Nephron progenitor cell (in vitro differentiated cells): ENCODE measurements around the gene DRAP1.

Experiments
- DNase-seq: peaks from one replicate; pipeline ENCODE4 v3.0.0; 2021
- H3K27ac Mint-ChIP-seq: 2 replicates; pipeline ENCODE4 v1.8.0; 2021; ENCODE audit warnings: mild to moderate bottlenecking, moderate library complexity, mixed read lengths
- H3K27me3 Mint-ChIP-seq: 2 replicates; pipeline ENCODE4 v1.8.0; 2021; ENCODE audit warnings: mild to moderate bottlenecking, low read depth, mixed read lengths; ENCODE audit not compliant: poor library complexity
- H3K36me3 Mint-ChIP-seq: 2 replicates; pipeline ENCODE4 v1.8.0; 2021; ENCODE audit warnings: low read depth, mixed read lengths
- H3K4me1 Mint-ChIP-seq: 2 replicates; pipeline ENCODE4 v1.8.0; 2021; ENCODE audit warnings: mixed read lengths
- H3K4me3 Mint-ChIP-seq: 2 replicates; pipeline ENCODE4 v1.8.0; 2021; ENCODE audit warnings: mild to moderate bottlenecking, moderate library complexity, mixed read lengths
- H3K9me3 Mint-ChIP-seq: 2 replicates; pipeline ENCODE4 v1.8.0; 2021; ENCODE audit warnings: mild to moderate bottlenecking, moderate library complexity, mixed read lengths
- CTCF ChIP-seq: fragments of 200-600 bp; sonication (generic); IDR thresholded peaks from 2 replicates; pipeline ENCODE4 v1.5.0; 2021; ENCODE audit warnings: antibody characterized with exemption

DRAP1 gene

DNA sequence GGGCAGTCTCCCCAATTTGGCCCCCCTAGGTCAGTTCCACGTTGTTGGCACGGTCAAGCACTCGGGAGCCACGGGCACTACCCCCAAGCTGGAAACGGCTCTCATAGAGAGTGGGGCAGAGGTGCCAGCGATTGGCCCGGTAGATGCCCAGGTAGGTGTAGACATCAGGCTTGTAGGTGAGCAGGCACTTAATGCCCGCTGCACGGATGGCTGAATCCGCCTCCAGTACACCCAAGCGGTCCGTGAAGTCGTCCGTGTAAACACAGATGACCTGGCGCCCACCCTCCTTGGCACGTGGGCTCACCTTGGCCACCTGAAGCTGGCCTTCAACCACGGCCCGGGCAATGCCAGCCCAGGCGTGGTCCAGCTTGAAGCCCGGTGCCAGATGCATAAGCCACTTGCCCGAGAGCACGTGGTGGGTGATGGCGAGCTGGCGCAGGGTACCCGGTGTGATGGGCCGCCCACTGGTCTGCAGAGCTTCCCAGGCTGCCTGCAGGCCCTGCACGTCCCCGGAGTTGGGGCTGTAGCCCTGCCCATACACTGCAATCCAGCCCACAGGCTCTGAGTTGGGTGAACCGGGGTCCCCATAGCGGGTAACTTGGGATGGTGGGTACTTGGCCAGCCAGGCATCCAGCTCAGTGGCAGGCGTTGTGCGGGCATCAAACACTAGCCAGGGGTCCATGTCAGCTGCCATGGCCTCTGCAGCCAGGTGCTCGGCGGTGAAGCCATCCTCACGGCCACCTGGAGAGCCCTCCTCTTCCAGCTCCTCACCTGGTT is 1.6 kb upstream of the DRAP1 start:
- Mint-ChIP-seq H3K9me3 (no peaks in the 10 kb centered on the region), H3K27me3 (no peaks in the 10 kb centered on the region), H3K36me3 (peaks cover 16% of the 10 kb centered on the region), H3K4me3 (peak overlapping the region; percentile 83), H3K27ac (no peak overlapping the region), H3K4me1 (peaks cover 31% of the 10 kb centered on the region)
- TF ChIP-seq CTCF: no peak
- no peak for DNase-seq

DNA sequence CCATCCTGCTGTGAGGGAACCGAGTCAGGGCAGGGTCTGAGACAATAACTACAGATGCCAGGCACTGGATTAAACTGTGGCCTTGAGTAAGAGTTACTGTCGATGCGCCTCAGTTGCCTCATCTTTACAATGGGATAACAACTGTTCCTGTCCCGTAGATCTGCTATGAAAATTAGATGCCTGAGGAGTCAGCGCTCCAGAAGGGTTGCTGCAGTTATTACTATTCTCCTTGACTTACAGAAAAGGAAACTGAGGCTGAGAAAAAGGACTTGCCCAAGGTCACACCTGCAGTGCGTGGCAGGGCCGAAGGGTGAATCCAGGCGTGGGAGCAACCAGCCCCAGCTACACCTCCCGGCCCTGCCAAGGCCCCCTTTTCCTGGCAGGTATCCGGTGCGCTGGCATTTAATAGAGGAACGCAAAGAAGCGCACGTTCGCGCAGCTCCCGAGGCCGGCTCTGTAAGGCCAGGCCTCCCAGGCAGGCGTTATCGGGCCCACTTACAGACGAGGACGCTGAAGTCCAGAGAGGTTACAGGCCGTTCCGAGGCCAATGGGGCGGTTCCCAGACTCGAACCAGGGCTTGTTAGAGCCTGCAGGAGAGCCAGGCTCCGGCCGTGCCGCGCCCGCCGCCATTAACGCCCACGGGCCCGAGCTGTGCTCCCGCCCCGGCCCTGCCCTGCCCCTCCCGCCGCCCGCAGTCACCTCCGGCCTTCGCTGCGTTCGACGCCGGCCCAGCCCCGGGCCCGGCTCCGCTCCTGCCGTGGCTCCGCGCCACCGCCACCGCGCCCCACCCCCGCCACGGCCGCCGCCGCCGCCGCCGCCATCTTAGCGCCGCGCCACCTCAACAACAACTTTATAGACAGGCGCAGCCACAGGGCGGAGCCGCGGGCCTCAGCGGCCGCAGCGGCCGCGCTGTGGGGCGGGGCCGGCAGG is 750 bp upstream of the DRAP1 start, which contains the start of gene C11orf68:
Gene C11orf68 (minus strand): TSS at position 852 of the 930 bp plus-strand sequence. CDS start 31 bp downstream, at position 821.
- H3K4me3 Mint-ChIP-seq: peak within 1 kb of the TSS; percentile 88

GRCh38 chr11:65919573-65920371 is 546 bp downstream of the DRAP1 start:
- Mint-ChIP-seq H3K9me3 (no peaks in the 10 kb centered on the region), H3K4me1 (peaks cover 28% of the 10 kb centered on the region), H3K36me3 (peaks cover 26% of the 10 kb centered on the region), H3K27ac (no peak overlapping the region), H3K27me3 (no peaks in the 10 kb centered on the region), H3K4me3 (peak overlapping the region; percentile 88)
- no peak for TF ChIP-seq CTCF
- DNase-seq: peak; percentile 68

More for the DNA sequence above, 750 bp upstream of the DRAP1 start, which contains the start of gene C11orf68:
- Mint-ChIP-seq H3K27ac (no peak within 1 kb of the TSS), H3K36me3 (peaks cover 25% of the 10 kb centered on the region), H3K9me3 (no peaks in the 10 kb centered on the region), H3K27me3 (no peaks in the 10 kb centered on the region), H3K4me1 (peaks cover 31% of the 10 kb centered on the region)
- no peak for TF ChIP-seq CTCF
- no peak for DNase-seq

- H3K4me3 Mint-ChIP-seq: peak overlapping the region; percentile 88
- no peak for DNase-seq
- H3K27ac Mint-ChIP-seq: no peak overlapping the region
- peaks cover 26% of the 10 kb centered on the region for H3K36me3 Mint-ChIP-seq
- H3K27me3 Mint-ChIP-seq: no peaks in the 10 kb centered on the region
- H3K4me1 Mint-ChIP-seq: peaks cover 22% of the 10 kb centered on the region
- TF ChIP-seq CTCF: no peak
- H3K9me3 Mint-ChIP-seq: no peaks in the 10 kb centered on the region
Observed at GRCh38 chr11:65920372-65920802, 1.2 kb downstream of the DRAP1 start.

DNA sequence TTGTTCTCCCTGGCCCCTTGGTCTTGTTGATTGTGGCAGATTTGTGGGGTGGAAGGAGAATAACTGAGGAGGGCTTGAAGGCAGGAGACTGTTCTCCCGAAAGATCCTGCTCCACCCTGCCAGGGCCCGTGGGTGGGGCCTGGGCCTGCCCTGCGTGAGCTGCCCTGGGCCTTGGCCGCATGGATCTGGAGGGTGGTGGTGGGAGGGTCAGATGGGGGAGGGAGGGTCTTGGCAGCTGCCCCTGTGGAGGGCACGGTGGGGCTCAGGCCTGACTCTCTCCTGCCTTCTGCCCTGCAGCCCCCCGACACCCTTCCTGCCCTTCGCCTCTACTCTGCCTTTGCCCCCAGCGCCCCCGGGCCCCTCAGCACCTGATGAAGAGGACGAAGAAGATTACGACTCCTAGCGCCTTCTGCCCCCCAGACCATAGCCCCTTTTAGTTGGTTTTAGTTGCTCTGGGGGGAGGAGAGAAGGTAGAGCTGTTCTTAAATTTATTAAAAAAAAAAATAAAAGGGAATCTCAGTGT is 1.9 kb downstream of the DRAP1 start:
- Mint-ChIP-seq H3K27ac (no peak overlapping the region), H3K27me3 (no peaks in the 10 kb centered on the region), H3K4me3 (no peak overlapping the region), H3K4me1 (peaks cover 21% of the 10 kb centered on the region), H3K9me3 (no peaks in the 10 kb centered on the region), H3K36me3 (peaks cover 26% of the 10 kb centered on the region)
- no peak for TF ChIP-seq CTCF
- no peak for DNase-seq
